Adipocyte (in vitro differentiated cells): ENCODE measurements around the gene NME1.

Experiments used
- DNase-seq: peaks from one replicate; pipeline ENCODE4 v3.0.0-alpha.2; 2015; ENCODE audit warnings: low read depth
- H3K27me3 ChIP-seq: replicated peaks from 2 replicates; pipeline ENCODE4 v1.7.0; 2013; ENCODE audit warnings: mild to moderate bottlenecking, low read length, moderate library complexity; ENCODE audit not compliant: control insufficient read depth, insufficient read depth
- H3K36me3 ChIP-seq: 2 replicates; pipeline ENCODE4 v1.7.0; 2013; ENCODE audit warnings: low read length, mild to moderate bottlenecking, moderate library complexity; ENCODE audit not compliant: control insufficient read depth, insufficient read depth, severe bottlenecking
- H3K4me1 ChIP-seq: 2 replicates; pipeline ENCODE4 v1.7.0; 2013; ENCODE audit warnings: mild to moderate bottlenecking, low read length, moderate library complexity; ENCODE audit not compliant: control insufficient read depth, insufficient read depth
- H3K4me3 ChIP-seq: 2 replicates; pipeline ENCODE4 v1.7.0; 2013; ENCODE audit warnings: mild to moderate bottlenecking, low read length, moderate library complexity
- H3K9ac ChIP-seq: 2 replicates; pipeline ENCODE4 v1.7.0; 2013; ENCODE audit warnings: mild to moderate bottlenecking, low read length, moderate library complexity
- H3K9me3 ChIP-seq: 2 replicates; pipeline ENCODE4 v1.7.0; 2013; ENCODE audit warnings: mild to moderate bottlenecking, low read length, moderate library complexity; ENCODE audit not compliant: control insufficient read depth

NME1 gene

GRCh38 chr17:51203838-51204237 is 50.5 kb downstream of the NME1 start:
- H3K9ac ChIP-seq = no peak overlapping the region
- H3K27me3 ChIP-seq = no peaks in the 10 kb centered on the region
- no peak overlapping the region for H3K4me3 ChIP-seq
- H3K4me1 ChIP-seq = no peaks in the 10 kb centered on the region
- DNase-seq = no peak
- peaks cover 84% of the 10 kb centered on the region for H3K36me3 ChIP-seq
- no peaks in the 10 kb centered on the region for H3K9me3 ChIP-seq
